Sciatic nerve (tissue), 2 donors: Measurements from ENCODE around the gene FTL. TPM values are rescaled to one million over a fixed set of nuclear protein-coding genes. Genes with fewer than 3 reads are reported as not detected.

Experiments
- ATAC-seq: fragments of 200-7000 bp; cut with Tn5 transposase; one replicate; pipeline ENCODE4 v1.9.1; 2020; ENCODE audit warnings: mild to moderate bottlenecking, moderate library complexity
- DNase-seq: peaks from one replicate; pipeline ENCODE4 v3.0.0-alpha.2; 2020; ENCODE audit warnings: low spot score
- intact Hi-C: fragments of 100-400 bp; cut with DNase I; formaldehyde crosslinking; loops from one replicate; pipeline ENCODE4 v1.14.2; 2022
- total RNA-seq: library from RNA; stranded (reverse); fragmentation: NEBNext Ultra II Directional; extraction: Animal tissue kit (Norgen Biotek cat#: 25700); gene quantifications from one replicate; pipeline ENCODE4 v1.2.1, GENCODE V29; 2021
- donor health status: DM: no; HTN: no; CAD: no.
- donor health status: DM: no; HTN: no; CAD: no.

Gene FTL
- total RNA-seq, 1 donor from 2014 or later: 3,094 TPM

GRCh38 chr19:48982280-48982679 lies 17.2 kb downstream of the FTL start:
- intact Hi-C loops: no loop called here

DNA sequence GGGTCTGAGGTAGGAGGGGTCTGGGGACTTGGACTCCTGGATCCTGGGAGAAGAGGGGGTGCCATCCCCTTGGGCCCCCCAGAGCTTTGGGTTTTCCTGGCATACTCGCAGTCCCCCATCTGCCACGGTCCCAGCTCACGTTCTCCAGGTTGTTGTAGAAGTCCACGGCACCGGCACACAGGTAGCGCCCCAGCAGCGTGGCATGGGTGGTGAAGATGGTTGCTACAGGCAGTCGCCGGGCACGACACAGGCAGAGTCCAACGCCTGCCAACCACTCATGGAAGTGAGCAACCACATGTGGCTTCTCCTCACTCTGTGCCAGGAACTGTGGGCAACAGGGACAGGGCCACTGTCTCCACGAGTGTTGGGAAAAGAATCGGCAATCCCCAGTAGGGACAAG lies 20.6 kb downstream of the FTL start:
- intact Hi-C loops: no loop called here
- DNase-seq: no peak
- ATAC-seq: no peak

More at GRCh38 chr19:48982280-48982679, 17.2 kb downstream of the FTL start:
- DNase-seq: no peak
- no peak for ATAC-seq

DNA sequence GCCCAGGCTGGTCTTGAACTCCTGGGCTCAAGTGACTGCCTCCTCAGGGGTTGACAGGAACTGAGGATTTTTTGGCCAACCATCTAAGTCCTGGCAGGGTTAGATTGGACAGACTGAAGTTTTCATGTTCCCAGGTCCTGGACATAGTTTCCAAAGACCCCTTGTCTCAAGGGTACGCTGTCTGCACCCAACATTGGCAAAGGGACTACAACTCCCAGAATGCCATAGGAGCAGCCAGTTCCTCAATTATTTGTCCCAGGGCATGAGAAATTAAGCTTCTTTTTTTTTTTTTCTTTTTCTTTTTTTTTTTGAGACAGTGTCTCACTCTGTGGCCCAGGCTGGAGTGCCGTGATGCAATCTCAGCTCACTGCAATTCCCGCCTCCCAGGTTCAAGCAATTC lies 21.1 kb downstream of the FTL start:
- no peak for ATAC-seq
- no peak for DNase-seq
- intact Hi-C loops: no loop called here

- no peak for ATAC-seq
- intact Hi-C loops: no loop called here
Measured at GRCh38 chr19:48987323-48987722, 22.2 kb downstream of the FTL start.

GRCh38 chr19:48988286-48988685 lies 23.2 kb downstream of the FTL start:
- intact Hi-C loops: no loop called here
- DNase-seq (no peak), ATAC-seq (no peak)

More at GRCh38 chr19:48987323-48987722, 22.2 kb downstream of the FTL start:
- no peak for DNase-seq

GRCh38 chr19:48988860-48989259 lies 23.8 kb downstream of the FTL start:
- ATAC-seq (no peak), DNase-seq (no peak)
- intact Hi-C loops: no loop called here

GRCh38 chr19:48989701-48990291 lies 24.7 kb downstream of the FTL start:
- ATAC-seq (no peak), DNase-seq (no peak)
- intact Hi-C loops: no loop called here

- DNase-seq (no peak), ATAC-seq (no peak)
- intact Hi-C loops: no loop called here
Measured at GRCh38 chr19:48990400-48990799, 25.3 kb downstream of the FTL start.

DNA sequence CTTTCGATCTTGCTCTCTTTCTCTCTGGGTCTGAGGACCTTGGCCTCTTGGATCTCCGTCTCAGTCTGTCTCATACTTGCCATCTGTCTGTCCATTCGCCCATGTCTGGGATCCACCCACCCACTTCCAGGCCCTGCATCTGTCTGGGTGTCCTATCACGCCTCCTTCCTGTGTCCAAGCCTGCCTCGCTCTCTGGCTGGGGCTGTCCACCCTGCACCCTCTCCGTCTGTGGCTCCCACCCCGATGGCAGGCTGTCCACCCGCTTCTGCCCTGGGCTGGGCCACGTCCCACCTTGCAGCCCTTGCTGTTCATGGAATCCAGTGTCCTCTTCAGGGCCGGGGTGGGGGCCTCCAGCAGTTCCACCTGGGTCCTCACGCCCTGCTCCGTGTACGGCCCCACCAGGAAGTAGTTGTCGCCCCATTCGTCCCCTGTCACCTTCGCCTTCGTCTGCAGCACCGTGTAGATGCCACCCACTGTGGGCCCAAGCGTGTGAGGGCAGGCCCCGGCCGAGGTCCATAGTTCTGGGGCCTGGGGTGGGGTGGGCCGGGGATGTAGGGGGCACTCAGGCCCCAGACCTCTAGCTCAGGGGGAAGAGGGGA lies 26.0 kb downstream of the FTL start:
- DNase-seq (no peak), ATAC-seq (no peak)
- intact Hi-C loops: no loop called here

- intact Hi-C loops: no loop called here
- DNase-seq (peak; percentile 79), ATAC-seq (peak; percentile 68)
Measured at GRCh38 chr19:48991873-48992580, 26.9 kb downstream of the FTL start.

- DNase-seq (peak; percentile 74), ATAC-seq (peak; percentile 4)
- intact Hi-C loops: no loop called here
Measured at GRCh38 chr19:48992581-48993174, 27.6 kb downstream of the FTL start.

GRCh38 chr19:48993175-48994034 lies 28.3 kb downstream of the FTL start, which contains the start of the genes GYS1 and RUVBL2:
TSS of gene GYS1 (minus strand) at chr19:48993309. CDS start at chr19:48993112, 197 bp downstream.
TSS of gene RUVBL2 (plus strand) at chr19:48993887. CDS start at chr19:48993912, 25 bp downstream.
- intact Hi-C loops: no loop called here
- ATAC-seq (peak; percentile 96), DNase-seq (peak; percentile 100)

DNA sequence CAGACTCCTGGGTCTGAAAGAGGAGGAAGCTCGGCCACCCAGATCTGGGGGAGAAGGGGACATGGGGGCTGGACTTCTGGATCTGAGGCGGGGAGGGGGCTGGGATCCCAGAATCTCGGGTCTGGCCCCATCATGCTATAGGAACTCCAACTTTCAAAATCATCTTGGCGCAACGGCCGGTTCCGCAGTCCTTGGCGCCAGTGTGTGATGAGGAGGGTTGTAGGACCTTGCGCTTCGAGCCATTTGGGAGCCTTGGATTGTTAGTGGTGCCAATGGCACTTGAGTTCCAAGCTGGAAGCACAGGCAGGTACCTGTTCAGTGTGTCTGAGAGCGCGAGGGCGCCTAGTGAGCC lies 28.9 kb downstream of the FTL start:
- DNase-seq (no peak), ATAC-seq (no peak)
- intact Hi-C loops: no loop called here

- intact Hi-C loops: no loop called here
- DNase-seq: no peak
- ATAC-seq: no peak
Measured at GRCh38 chr19:48997972-48998371, 32.9 kb downstream of the FTL start.

GRCh38 chr19:48999481-49000325 lies 34.6 kb downstream of the FTL start:
- intact Hi-C loops: no loop called here
- ATAC-seq (peak; percentile 18), DNase-seq (no peak)

GRCh38 chr19:49004133-49004532 lies 39.0 kb downstream of the FTL start:
- intact Hi-C loops: no loop called here
- ATAC-seq: no peak
- DNase-seq: no peak

GRCh38 chr19:49004964-49005614 lies 40.0 kb downstream of the FTL start:
- intact Hi-C loops: no loop called here
- DNase-seq (no peak), ATAC-seq (no peak)

- intact Hi-C loops: no loop called here
- DNase-seq: no peak
- ATAC-seq: no peak
Measured at GRCh38 chr19:49006905-49007304, 41.8 kb downstream of the FTL start.
